Measurements from ENCODE around the gene MAP4K2.

Gene MAP4K2

DNA sequence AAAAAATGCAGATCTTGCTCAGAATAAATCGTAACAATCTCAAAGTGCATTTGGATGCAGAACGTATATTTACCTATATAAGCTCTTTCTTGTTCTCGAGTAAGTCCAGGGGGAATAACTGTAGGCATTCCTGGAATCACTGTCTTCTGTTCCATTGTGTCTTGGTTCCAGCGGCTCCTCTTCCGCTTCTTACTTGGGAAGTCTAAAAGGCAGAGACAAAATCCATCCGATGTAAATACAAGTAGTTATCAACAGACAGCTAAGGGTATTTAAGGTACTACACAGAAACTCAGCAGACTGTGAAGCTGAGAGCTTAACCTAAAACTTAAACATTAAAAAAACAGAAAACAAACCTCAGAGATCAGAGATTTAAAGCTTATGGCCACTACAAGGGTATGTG lies 26.6 kb downstream of the MAP4K2 start:
- Mint-ChIP-seq H3K36me3 (peaks cover 63% of the 10 kb centered on the region), H3K27me3 (no peaks in the 10 kb centered on the region), H3K27ac (peak overlapping the region; percentile 87), H3K4me1 (peaks cover 76% of the 10 kb centered on the region), H3K9me3 (no peaks in the 10 kb centered on the region), H3K4me3 (peak overlapping the region; percentile 95)
- no peak for ATAC-seq

DNA sequence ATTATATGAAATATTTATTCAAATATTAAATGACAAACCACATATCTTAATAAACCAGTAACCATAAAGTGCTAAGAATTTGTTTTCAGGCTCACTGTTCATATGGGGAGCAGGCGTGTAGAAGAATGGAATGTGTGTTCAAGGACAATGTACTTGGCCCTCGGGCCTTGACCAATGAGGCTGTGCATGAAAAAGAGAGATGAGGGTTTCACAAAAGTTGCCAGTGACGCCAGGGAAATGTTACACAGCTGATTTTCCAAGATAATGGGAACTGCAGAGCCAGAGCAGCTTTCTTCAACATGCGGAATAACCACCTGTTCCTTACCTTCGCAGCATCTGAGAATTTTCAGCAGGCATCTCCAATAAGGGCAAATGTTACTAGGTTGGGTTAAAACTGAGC lies 28.9 kb downstream of the MAP4K2 start:
- Mint-ChIP-seq H3K36me3 (peaks cover 79% of the 10 kb centered on the region), H3K9me3 (no peaks in the 10 kb centered on the region), H3K27me3 (no peaks in the 10 kb centered on the region), H3K27ac (no peak overlapping the region), H3K4me3 (peak overlapping the region; percentile 26), H3K4me1 (peaks cover 78% of the 10 kb centered on the region)
- no peak for ATAC-seq

DNA sequence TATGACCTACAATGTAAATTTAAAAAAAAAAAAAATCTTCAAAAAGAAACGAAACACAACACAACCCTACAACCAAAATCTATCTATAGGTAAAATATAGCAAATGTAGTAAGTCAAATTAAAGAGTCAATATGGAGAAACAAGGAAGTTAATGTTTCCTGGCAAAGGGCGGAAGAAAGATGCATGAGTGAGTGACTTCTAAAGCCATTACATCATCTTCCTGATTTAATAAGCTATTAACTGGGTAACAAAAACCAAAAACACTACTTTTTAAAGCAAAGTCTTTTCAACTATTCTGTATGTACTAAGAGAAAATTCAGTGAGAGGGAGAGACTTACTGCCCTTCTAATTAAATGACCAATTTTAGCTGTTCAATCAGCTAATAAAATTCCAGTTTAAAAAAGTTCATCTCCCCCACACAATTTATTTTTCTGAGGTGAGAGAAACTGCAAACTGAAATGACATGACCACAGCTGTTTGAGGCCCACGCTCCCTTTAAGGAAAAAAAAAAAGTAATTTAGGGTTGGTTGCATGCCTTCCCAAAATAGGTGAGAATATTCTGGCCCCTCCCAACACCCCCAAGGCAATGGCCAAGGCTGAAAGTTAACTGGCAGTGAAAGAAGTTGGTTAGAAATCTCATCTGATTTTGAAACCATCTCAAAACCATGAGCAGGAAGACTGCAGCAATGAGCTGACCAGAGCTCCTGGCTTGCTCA lies 30.6 kb downstream of the MAP4K2 start:
- Mint-ChIP-seq H3K36me3 (peaks cover 94% of the 10 kb centered on the region), H3K9me3 (no peaks in the 10 kb centered on the region), H3K27me3 (no peaks in the 10 kb centered on the region), H3K4me3 (peak overlapping the region; percentile 74), H3K4me1 (peaks cover 93% of the 10 kb centered on the region), H3K27ac (peak overlapping the region; percentile 90)
- ATAC-seq = peak; percentile 54

DNA sequence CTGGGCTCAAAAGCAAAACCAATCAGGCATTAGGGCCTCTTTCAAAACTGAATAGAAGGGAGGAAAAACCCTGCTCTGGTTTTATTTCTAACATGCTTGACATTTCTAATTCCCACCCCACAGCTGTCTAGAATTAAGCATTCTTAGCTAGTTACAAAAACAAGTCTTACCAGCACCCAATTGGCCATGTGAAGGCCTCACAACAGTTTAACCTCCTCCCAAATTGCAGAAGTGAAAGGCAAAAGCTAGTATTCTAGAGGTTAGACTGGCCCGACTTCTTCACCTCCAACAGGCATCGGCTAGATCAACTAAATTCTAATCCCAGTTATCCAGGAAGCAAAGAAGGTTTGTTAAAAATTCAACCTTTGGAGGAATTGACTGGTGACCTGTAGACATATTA lies 31.2 kb downstream of the MAP4K2 start:
- no peaks in the 10 kb centered on the region for H3K9me3 Mint-ChIP-seq
- H3K27ac Mint-ChIP-seq = peak overlapping the region; percentile 90
- peaks cover 93% of the 10 kb centered on the region for H3K36me3 Mint-ChIP-seq
- peaks cover 93% of the 10 kb centered on the region for H3K4me1 Mint-ChIP-seq
- H3K4me3 Mint-ChIP-seq = peak overlapping the region; percentile 74
- ATAC-seq = peak; percentile 94
- no peaks in the 10 kb centered on the region for H3K27me3 Mint-ChIP-seq

DNA sequence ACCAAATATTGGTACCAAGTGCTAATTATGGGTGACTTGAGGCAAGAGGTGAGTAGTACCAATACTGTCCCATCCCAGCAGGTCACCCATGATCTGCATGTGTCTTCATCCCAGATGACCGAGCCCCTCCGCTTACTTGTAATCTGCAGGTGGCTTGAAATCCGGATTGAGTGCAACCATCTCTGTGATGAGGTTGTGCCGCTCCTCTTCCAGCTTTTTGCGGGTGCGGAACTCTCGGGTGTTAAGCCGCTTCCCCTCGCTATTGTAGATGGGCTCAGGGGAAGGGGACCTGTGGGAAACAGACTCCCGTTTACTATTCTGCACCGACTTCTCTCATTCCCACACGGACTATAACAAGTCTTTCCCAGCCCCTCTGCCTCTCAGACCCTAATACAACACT lies 32.9 kb downstream of the MAP4K2 start:
- Mint-ChIP-seq H3K9me3 (no peaks in the 10 kb centered on the region), H3K36me3 (peaks cover 92% of the 10 kb centered on the region), H3K4me1 (peaks cover 93% of the 10 kb centered on the region), H3K4me3 (no peak overlapping the region), H3K27me3 (no peaks in the 10 kb centered on the region), H3K27ac (peak overlapping the region; percentile 90)
- ATAC-seq = no peak

DNA sequence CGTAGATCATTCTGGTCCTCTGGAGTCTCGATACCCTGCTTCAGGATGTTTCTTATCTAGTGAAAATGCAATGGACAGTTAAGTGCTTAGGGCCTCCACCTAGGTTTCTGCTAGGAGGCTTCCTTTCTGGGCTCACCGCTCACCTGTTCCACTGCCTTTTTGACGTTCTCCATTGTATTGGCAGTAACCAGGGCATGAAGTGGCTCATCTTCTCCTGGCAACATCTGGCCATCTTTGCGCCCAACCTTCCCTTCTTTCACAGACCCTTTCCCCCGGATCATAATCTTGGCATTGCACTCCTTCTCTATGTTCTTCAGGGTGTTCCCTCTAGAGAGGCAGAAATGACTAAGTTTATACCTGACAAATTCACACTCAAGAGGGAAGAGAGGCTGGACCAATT lies 33.7 kb downstream of the MAP4K2 start:
- peak overlapping the region; percentile 67 for H3K27ac Mint-ChIP-seq
- H3K4me3 Mint-ChIP-seq = no peak overlapping the region
- H3K36me3 Mint-ChIP-seq = peaks cover 93% of the 10 kb centered on the region
- no peaks in the 10 kb centered on the region for H3K27me3 Mint-ChIP-seq
- H3K4me1 Mint-ChIP-seq = peaks cover 93% of the 10 kb centered on the region
- ATAC-seq = no peak
- H3K9me3 Mint-ChIP-seq = no peaks in the 10 kb centered on the region

DNA sequence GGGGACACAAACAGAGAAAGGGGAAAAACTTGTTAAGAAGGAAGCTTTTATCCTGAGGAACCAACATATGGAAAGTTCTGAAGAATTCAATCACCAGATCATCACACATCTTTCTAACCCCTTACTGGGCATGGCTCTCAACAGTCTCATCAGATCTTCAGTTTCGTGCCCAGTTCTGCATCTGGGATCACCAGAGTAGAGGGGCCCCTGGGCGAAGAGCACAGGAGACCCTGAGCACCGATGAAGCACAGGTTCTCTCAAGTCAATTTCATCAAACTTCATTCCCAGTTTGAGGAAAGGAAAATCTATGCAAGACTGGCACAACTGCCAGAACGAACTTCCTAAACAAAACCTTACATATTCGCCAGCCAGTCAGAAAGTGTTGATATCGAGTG lies 34.7 kb downstream of the MAP4K2 start:
- Mint-ChIP-seq H3K27me3 (no peaks in the 10 kb centered on the region), H3K4me3 (no peak overlapping the region), H3K36me3 (peaks cover 87% of the 10 kb centered on the region), H3K4me1 (peaks cover 95% of the 10 kb centered on the region), H3K27ac (peak overlapping the region; percentile 69), H3K9me3 (no peaks in the 10 kb centered on the region)
- no peak for ATAC-seq

DNA sequence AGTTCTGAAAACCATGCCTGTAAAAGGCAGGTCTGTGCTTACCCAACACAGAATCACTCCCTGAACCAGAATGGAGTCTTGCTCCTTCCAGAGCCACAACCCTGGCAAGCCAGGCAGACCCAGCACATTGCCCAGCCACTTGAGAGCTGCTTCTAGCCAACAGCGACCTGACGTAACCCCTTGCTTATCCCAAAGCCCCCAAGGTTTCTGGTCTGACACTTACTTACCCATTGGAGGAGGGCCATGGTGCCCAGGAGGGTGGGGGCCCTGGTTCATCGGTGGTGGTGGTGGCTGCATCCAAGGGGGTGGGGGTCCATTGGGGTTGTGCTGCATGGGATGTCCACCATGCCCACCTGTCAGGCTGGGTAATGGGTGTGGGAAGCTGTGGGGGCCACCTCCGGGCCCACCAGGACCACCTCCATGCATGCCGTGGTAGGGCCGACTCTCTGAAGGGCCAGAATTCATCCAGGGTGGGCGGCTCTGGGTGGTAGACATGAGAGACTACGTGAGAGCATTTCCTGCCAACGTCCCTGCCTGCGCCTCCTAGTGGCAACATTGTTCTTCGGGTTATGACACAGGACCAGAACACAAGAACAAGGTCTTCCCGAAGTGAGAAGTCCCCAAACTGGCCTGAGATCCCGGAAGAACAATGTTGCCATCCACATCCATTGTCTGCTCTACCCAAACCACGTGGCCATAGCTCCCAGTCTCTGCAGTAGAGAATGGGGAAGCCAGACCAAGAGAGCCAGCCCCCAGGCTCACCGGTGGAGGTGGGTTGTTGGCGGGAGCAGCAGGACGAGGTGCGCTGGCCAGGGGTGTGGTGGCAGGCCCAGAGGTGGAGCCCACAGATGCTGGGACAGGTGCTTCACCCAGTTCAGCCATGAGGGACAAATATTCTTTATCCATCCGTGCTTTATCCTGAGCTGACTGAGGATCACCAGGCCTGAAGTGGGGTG lies 35.4 kb downstream of the MAP4K2 start:
- peaks cover 84% of the 10 kb centered on the region for H3K36me3 Mint-ChIP-seq
- ATAC-seq = no peak
- no peaks in the 10 kb centered on the region for H3K27me3 Mint-ChIP-seq
- H3K4me3 Mint-ChIP-seq = no peak overlapping the region
- peak overlapping the region; percentile 69 for H3K27ac Mint-ChIP-seq
- H3K4me1 Mint-ChIP-seq = peaks cover 95% of the 10 kb centered on the region
- no peaks in the 10 kb centered on the region for H3K9me3 Mint-ChIP-seq

DNA sequence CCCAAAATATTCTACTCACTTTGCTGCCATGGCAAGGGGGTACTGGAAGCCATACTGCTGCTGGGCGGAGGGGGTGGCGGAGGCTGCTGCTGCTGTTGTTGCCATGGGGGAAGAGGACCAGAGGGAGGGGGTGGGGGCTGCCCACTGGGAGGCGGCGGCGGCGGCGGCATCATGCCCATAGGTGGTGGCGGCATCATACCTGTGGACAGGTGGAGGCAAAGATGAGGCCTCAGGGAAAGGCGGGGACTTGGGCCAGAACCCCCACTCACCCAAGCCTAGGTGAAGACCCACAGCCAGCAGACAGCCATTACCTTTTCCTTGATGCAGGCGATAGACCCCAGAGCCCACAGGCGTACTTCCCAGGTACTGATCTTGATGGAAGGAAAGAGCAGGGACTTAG lies 36.1 kb downstream of the MAP4K2 start:
- peaks cover 80% of the 10 kb centered on the region for H3K36me3 Mint-ChIP-seq
- no peaks in the 10 kb centered on the region for H3K9me3 Mint-ChIP-seq
- H3K4me1 Mint-ChIP-seq = peaks cover 95% of the 10 kb centered on the region
- ATAC-seq = no peak
- no peak overlapping the region for H3K4me3 Mint-ChIP-seq
- peak overlapping the region; percentile 57 for H3K27ac Mint-ChIP-seq
- no peaks in the 10 kb centered on the region for H3K27me3 Mint-ChIP-seq

DNA sequence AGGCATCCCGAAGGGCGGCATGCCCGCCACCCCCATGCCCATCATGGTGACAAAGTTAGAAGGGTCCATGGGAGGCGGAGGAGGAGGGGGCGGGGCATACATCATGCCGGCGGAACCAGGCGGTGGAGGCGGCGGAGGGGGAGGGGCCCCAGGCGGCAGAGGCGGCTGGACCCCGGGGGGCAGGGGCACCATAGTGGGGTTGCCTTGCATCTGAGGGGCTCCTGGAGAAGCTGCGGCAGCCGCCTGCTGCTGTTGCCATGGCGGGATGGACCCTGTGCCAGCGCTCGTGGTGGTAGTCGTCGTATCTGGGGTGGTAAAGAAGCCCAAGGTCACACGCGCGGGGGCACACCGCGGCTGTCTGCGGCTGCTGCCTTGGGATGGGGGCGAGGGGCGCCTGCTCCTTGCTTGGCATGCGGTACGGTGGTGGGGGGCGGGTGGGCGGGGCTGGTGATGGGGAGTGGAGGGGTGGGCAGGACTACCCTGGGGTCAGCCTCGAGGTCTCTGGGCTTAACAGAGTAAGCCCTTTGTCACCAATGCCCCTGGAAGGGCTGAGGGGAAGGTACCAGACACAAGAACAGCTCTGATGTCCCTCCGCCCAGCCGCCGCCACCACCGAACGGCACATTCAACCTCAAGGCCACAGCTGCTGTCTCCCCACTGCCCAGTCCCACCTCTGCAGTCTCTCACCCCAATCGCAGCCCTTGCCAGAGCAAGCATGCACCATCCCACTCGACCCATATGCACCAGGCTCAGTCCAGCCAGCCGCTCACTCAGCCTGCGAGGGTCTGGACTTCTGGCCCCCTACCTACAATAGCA lies 37.0 kb downstream of the MAP4K2 start:
- Mint-ChIP-seq H3K27me3 (no peaks in the 10 kb centered on the region), H3K4me1 (peaks cover 97% of the 10 kb centered on the region), H3K36me3 (peaks cover 73% of the 10 kb centered on the region), H3K27ac (peak overlapping the region; percentile 57), H3K9me3 (no peaks in the 10 kb centered on the region), H3K4me3 (peak overlapping the region; percentile 54)
- no peak for ATAC-seq

DNA sequence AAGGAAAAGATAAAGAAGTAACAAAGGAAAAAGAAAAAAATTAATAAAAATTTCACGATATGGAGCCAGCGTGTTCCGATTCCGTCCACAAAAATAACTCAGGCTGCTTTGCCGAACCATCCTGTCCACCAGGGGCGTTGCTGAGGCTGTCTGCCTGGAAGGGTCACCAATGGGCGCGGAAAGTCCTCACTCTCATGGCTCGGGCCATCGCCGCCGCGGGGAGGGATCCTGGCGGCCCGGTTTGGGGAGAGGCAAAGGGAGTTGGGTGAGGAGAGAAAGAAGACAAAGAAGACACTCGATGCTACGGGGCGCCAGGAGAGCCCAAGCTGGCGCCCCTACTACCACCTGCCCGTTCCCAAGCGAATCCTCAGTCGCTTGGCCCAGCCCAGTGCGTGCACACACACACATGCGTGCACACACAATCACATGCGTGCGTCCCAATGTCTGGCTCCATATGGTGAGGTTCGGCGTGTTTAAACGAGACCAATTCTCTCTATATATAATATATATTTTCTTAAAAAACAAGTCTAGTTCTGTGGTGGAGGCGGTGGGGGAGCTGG lies 37.6 kb downstream of the MAP4K2 start:
- Mint-ChIP-seq H3K27me3 (no peaks in the 10 kb centered on the region), H3K36me3 (peaks cover 66% of the 10 kb centered on the region), H3K4me1 (peaks cover 97% of the 10 kb centered on the region), H3K27ac (peak overlapping the region; percentile 85), H3K9me3 (no peaks in the 10 kb centered on the region), H3K4me3 (peak overlapping the region; percentile 66)
- ATAC-seq = no peak

DNA sequence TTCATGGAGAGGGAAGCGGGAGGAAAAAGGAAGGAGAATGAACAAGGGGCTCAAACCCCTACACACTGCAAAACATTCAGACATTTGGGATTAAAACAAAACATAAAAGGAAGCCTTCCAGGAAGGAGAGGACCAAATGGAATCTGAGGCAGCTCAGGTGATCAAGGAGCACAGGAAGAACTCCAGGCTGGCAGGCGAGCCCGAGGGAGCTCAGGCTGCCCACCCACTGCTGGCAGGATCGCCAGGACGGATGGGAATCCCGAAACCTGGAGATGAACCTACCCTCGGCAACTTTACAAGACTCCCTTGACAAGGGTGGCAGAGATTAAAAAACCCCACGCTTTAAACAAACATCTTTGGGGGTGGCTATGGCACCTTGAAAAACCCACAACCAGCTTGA lies 38.3 kb downstream of the MAP4K2 start:
- peak overlapping the region; percentile 85 for H3K27ac Mint-ChIP-seq
- no peaks in the 10 kb centered on the region for H3K27me3 Mint-ChIP-seq
- peaks cover 66% of the 10 kb centered on the region for H3K36me3 Mint-ChIP-seq
- H3K4me3 Mint-ChIP-seq = peak overlapping the region; percentile 66
- ATAC-seq = no peak
- peaks cover 100% of the 10 kb centered on the region for H3K4me1 Mint-ChIP-seq
- no peaks in the 10 kb centered on the region for H3K9me3 Mint-ChIP-seq

DNA sequence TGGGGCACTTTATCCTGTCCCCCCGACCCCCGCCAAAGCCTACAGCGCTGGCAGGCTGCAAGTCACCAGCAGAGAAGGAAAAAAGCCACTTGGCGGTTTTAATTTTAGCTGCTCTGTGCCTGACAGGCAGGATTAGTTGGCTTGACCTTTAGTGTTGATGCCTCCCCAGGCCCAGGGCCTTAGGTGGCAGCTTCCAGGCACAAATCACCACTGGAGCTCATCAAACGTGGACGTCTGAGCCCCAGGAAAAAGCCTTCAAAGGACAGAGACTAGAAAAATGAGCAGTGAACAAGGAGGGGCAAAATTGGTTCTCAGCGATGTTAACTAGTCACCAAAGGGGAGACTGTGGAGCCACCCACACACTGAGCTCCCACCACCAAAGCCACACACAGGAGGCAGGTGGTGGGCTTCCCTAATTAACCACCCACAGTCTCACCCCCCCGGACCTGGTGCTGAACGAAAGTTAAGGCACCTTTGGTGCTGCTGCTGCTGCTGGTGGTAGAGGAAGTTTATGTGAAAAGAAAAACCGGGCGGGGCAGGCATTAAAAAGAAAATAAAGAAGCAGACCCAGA lies 38.9 kb downstream of the MAP4K2 start:
- peak; percentile 71 for ATAC-seq
- peaks cover 64% of the 10 kb centered on the region for H3K36me3 Mint-ChIP-seq
- H3K4me1 Mint-ChIP-seq = peaks cover 100% of the 10 kb centered on the region
- H3K4me3 Mint-ChIP-seq = peak overlapping the region; percentile 49
- H3K27me3 Mint-ChIP-seq = no peaks in the 10 kb centered on the region
- no peaks in the 10 kb centered on the region for H3K9me3 Mint-ChIP-seq
- H3K27ac Mint-ChIP-seq = peak overlapping the region; percentile 85

DNA sequence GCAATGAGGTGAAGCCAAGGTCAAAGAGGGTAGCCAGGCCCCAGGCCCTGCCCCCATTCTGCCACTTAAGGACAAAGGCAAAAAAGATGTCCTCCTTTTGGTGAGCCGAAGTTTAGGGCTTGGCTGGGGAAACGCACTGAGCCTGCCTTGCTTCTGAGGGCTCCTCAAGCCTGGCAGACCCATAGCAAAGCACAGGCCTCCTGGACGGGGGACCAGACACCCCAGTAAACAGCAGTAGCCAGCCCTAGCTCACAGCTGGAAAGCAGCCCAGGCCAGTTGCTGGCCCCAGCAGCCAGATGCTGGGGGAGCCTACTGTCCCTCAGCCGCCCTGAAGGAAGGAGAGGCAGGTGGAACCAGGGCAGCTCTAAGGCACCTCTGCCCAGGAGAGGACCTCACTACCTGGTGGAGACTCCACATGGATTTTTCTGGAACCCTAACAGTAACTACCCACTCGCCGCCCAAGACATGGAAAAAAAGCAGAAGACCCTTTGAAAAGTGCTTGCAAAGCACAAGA lies 39.4 kb downstream of the MAP4K2 start:
- Mint-ChIP-seq H3K4me1 (peaks cover 94% of the 10 kb centered on the region), H3K27ac (peak overlapping the region; percentile 85), H3K27me3 (no peaks in the 10 kb centered on the region), H3K36me3 (peaks cover 58% of the 10 kb centered on the region), H3K4me3 (peak overlapping the region; percentile 49), H3K9me3 (no peaks in the 10 kb centered on the region)
- ATAC-seq = peak; percentile 2
